Measurements from ENCODE around the gene SARDH.
"Not testable (repeated sequence)": the region's sequence is repeated elsewhere in the genome, so short reads cannot be mapped to it uniquely, and the experiment has no call there.

The SARDH gene

GRCh38 chr9:133682818-133683585, 55.1 kb downstream of the SARDH start:
- DNase-seq: no peak

- DNase-seq: no peak
Measured at GRCh38 chr9:133681658-133682306, 56.4 kb downstream of the SARDH start.

- no peak for DNase-seq
Measured at GRCh38 chr9:133680976-133681657, 57.0 kb downstream of the SARDH start.

- DNase-seq: no peak
Measured at GRCh38 chr9:133680250-133680975, 57.7 kb downstream of the SARDH start.

GRCh38 chr9:133679466-133680061, 58.6 kb downstream of the SARDH start:
- no peak for DNase-seq

GRCh38 chr9:133679056-133679455, 59.1 kb downstream of the SARDH start:
- DNase-seq: no peak

- no peak for DNase-seq
Measured at GRCh38 chr9:133677126-133678010, 60.8 kb downstream of the SARDH start.

GRCh38 chr9:133676450-133676849, 61.7 kb downstream of the SARDH start:
- no peak for DNase-seq

- not testable (repeated sequence) for DNase-seq
Measured at GRCh38 chr9:133675796-133676195, 62.4 kb downstream of the SARDH start.

- DNase-seq: no peak
Measured at GRCh38 chr9:133674091-133674490, 64.1 kb downstream of the SARDH start.

GRCh38 chr9:133673258-133673655, 64.9 kb downstream of the SARDH start:
- DNase-seq: no peak

GRCh38 chr9:133672503-133673257, 65.5 kb downstream of the SARDH start:
- no peak for DNase-seq

- DNase-seq: no peak
Measured at GRCh38 chr9:133671371-133671770, 66.8 kb downstream of the SARDH start.

- no peak for DNase-seq
Measured at GRCh38 chr9:133670466-133670865, 67.7 kb downstream of the SARDH start.

GRCh38 chr9:133669182-133669801, 68.9 kb downstream of the SARDH start:
- no peak for DNase-seq

GRCh38 chr9:133667759-133668450, 70.2 kb downstream of the SARDH start:
- DNase-seq: no peak

- DNase-seq: no peak
Measured at GRCh38 chr9:133666845-133667244, 71.3 kb downstream of the SARDH start.

- DNase-seq: no peak
Measured at GRCh38 chr9:133666387-133666786, 71.8 kb downstream of the SARDH start.

GRCh38 chr9:133665535-133665934, 72.6 kb downstream of the SARDH start:
- DNase-seq: no peak

GRCh38 chr9:133665096-133665495, 73.1 kb downstream of the SARDH start:
- no peak for DNase-seq
